ENCODE data around the gene MGAT5.
"Not testable (repeated sequence)": the region's sequence is repeated elsewhere in the genome, so short reads cannot be mapped to it uniquely, and the experiment has no call there.

MGAT5 gene

GRCh38 chr2:134458950-134459349 lies 205.1 kb downstream of the MGAT5 start:
- no peak for DNase-seq (ENCODE audit: extremely low read depth in 1 of 2, low read depth in 1 of 2)

- no peak for DNase-seq (ENCODE audit: extremely low read depth in 1 of 2, low read depth in 1 of 2)
These were observed 206.0 kb downstream of the MGAT5 start for GRCh38 chr2:134459706-134460406.

GRCh38 chr2:134460583-134460998 lies 206.7 kb downstream of the MGAT5 start:
- no peak for DNase-seq (ENCODE audit: extremely low read depth in 1 of 2, low read depth in 1 of 2)

GRCh38 chr2:134461511-134461910 lies 207.6 kb downstream of the MGAT5 start:
- DNase-seq (ENCODE audit: extremely low read depth in 1 of 2, low read depth in 1 of 2) = no peak

- no peak for DNase-seq (ENCODE audit: extremely low read depth in 1 of 2, low read depth in 1 of 2)
These were observed 208.4 kb downstream of the MGAT5 start for GRCh38 chr2:134462275-134462674.

- no peak for DNase-seq (ENCODE audit: extremely low read depth in 1 of 2, low read depth in 1 of 2)
These were observed 209.2 kb downstream of the MGAT5 start for GRCh38 chr2:134462791-134463698.

- DNase-seq (ENCODE audit: extremely low read depth in 1 of 2, low read depth in 1 of 2) = no peak
These were observed 209.8 kb downstream of the MGAT5 start for GRCh38 chr2:134463699-134464022.

GRCh38 chr2:134465228-134466105 lies 211.6 kb downstream of the MGAT5 start:
- no peak for DNase-seq (ENCODE audit: extremely low read depth in 1 of 2, low read depth in 1 of 2)

- DNase-seq (ENCODE audit: extremely low read depth in 1 of 2, low read depth in 1 of 2) = no peak
These were observed 212.3 kb downstream of the MGAT5 start for GRCh38 chr2:134466141-134466540.

GRCh38 chr2:134468164-134468563 lies 214.3 kb downstream of the MGAT5 start:
- DNase-seq (ENCODE audit: extremely low read depth in 1 of 2, low read depth in 1 of 2) = no peak

GRCh38 chr2:134468776-134469175 lies 214.9 kb downstream of the MGAT5 start:
- DNase-seq (ENCODE audit: extremely low read depth in 1 of 2, low read depth in 1 of 2) = no peak

GRCh38 chr2:134469516-134470115 lies 215.7 kb downstream of the MGAT5 start:
- no peak for DNase-seq (ENCODE audit: extremely low read depth in 1 of 2, low read depth in 1 of 2)

GRCh38 chr2:134470561-134471168 lies 216.8 kb downstream of the MGAT5 start:
- no peak for DNase-seq (ENCODE audit: extremely low read depth in 1 of 2, low read depth in 1 of 2)

- DNase-seq (ENCODE audit: extremely low read depth in 1 of 2, low read depth in 1 of 2) = not testable (repeated sequence)
These were observed 223.1 kb downstream of the MGAT5 start for GRCh38 chr2:134476982-134477381.

- no peak for DNase-seq (ENCODE audit: extremely low read depth in 1 of 2, low read depth in 1 of 2)
These were observed 225.9 kb downstream of the MGAT5 start for GRCh38 chr2:134479696-134480330.

GRCh38 chr2:134482131-134482723 lies 228.4 kb downstream of the MGAT5 start:
- DNase-seq (ENCODE audit: extremely low read depth in 1 of 2, low read depth in 1 of 2) = no peak

GRCh38 chr2:134482766-134483340 lies 229.0 kb downstream of the MGAT5 start:
- DNase-seq (ENCODE audit: extremely low read depth in 1 of 2, low read depth in 1 of 2) = no peak

- DNase-seq (ENCODE audit: extremely low read depth in 1 of 2, low read depth in 1 of 2) = no peak
These were observed 236.0 kb downstream of the MGAT5 start for GRCh38 chr2:134489732-134490384.

GRCh38 chr2:134490559-134490958 lies 236.7 kb downstream of the MGAT5 start:
- no peak for DNase-seq (ENCODE audit: extremely low read depth in 1 of 2, low read depth in 1 of 2)
